Coronary artery (tissue), 2 donors: ENCODE measurements around the gene USP31.

ENCODE experiments used
- DNase-seq: peaks from one replicate; pipeline ENCODE4 v3.0.0-alpha.2; 2017; ENCODE audit warnings: low spot score
- H3K27ac ChIP-seq, 2 donors: fragments of 200-600 bp; sonication (generic); one replicate each; pipeline ENCODE4 v1.5.1; 2016 to 2019
- H3K4me3 ChIP-seq: fragments of 200-600 bp; sonication (generic); 2 replicates; pipeline ENCODE4 v1.5.1; 2016; ENCODE audit warnings: mild to moderate bottlenecking, moderate library complexity
- CTCF ChIP-seq: fragments of 200-600 bp; sonication (generic); IDR thresholded peaks from one replicate; pipeline ENCODE4 v1.5.1; 2019; ENCODE audit warnings: antibody characterized with exemption

Gene USP31

GRCh38 chr16:23025692-23026307 is 123.5 kb downstream of the USP31 start:
- Histone ChIP-seq H3K4me3 (no peak overlapping the region), H3K27ac (no peak overlapping the region)
- DNase-seq, result no peak
- TF ChIP-seq CTCF, result no peak

- Histone ChIP-seq H3K27ac (no peak overlapping the region), H3K4me3 (no peak overlapping the region)
- TF ChIP-seq CTCF, result no peak
- no peak for DNase-seq
Observed at GRCh38 chr16:23024044-23024443, 125.2 kb downstream of the USP31 start.

- DNase-seq, result no peak
- TF ChIP-seq CTCF, result no peak
- no peak overlapping the region for H3K27ac ChIP-seq
- H3K4me3 ChIP-seq, result no peak overlapping the region
Observed at GRCh38 chr16:23020084-23020483, 129.2 kb downstream of the USP31 start.

GRCh38 chr16:23016368-23016767 is 132.9 kb downstream of the USP31 start:
- no peak overlapping the region for H3K4me3 ChIP-seq
- DNase-seq, result no peak
- TF ChIP-seq CTCF, result no peak
- no peak overlapping the region for H3K27ac ChIP-seq

GRCh38 chr16:23015580-23015979 is 133.7 kb downstream of the USP31 start:
- no peak overlapping the region for H3K4me3 ChIP-seq
- no peak for TF ChIP-seq CTCF
- no peak overlapping the region for H3K27ac ChIP-seq
- DNase-seq, result no peak

GRCh38 chr16:23014592-23014991 is 134.7 kb downstream of the USP31 start:
- no peak overlapping the region for H3K4me3 ChIP-seq
- TF ChIP-seq CTCF, result no peak
- DNase-seq, result no peak
- H3K27ac ChIP-seq, result no peak overlapping the region
